ENCODE measurements around the gene MPG.
"Not testable (repeated sequence)": the region's sequence is repeated elsewhere in the genome, so short reads cannot be mapped to it uniquely, and the experiment has no call there.

Gene MPG

DNA sequence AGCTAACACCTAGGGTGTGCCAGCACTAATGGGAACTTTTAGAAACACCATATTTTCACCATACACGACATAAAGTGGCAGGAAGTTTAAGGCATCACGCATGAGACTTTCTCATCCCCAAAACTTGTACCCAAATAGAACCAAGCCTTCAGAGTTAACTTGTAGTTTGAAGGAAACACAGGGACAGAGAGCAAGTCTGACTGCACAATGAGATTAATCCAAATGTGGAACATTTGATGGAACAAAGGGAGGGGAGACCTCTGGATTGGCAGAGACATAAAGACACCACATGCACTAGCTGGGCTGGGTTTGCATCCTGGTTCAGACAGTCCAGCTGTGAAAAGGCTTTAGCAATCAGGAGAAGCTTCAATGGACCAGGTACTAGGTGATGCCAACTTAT lies 36.3 kb downstream of the MPG start:
- DNase-seq (ENCODE audit: low read depth), result no peak

DNA sequence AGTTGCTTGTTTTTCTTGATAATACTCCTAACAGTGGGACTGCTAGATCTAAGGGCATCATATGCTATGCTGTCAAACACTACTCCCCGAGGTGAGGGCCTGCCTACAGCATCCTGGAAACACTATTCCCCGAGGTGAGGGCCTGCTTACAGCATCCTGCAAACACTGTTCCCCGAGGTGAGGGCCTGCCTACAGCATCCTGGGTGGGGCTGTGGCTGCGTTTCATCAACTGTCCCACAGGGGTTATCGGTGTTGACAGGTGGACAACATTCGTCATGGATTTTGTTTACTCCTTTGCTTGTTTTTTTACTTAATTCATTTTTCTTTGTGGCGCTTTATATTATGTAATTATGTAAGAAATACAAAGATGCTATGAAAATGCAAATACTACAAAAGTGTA lies 38.0 kb downstream of the MPG start:
- no peak for DNase-seq (ENCODE audit: low read depth)

DNA sequence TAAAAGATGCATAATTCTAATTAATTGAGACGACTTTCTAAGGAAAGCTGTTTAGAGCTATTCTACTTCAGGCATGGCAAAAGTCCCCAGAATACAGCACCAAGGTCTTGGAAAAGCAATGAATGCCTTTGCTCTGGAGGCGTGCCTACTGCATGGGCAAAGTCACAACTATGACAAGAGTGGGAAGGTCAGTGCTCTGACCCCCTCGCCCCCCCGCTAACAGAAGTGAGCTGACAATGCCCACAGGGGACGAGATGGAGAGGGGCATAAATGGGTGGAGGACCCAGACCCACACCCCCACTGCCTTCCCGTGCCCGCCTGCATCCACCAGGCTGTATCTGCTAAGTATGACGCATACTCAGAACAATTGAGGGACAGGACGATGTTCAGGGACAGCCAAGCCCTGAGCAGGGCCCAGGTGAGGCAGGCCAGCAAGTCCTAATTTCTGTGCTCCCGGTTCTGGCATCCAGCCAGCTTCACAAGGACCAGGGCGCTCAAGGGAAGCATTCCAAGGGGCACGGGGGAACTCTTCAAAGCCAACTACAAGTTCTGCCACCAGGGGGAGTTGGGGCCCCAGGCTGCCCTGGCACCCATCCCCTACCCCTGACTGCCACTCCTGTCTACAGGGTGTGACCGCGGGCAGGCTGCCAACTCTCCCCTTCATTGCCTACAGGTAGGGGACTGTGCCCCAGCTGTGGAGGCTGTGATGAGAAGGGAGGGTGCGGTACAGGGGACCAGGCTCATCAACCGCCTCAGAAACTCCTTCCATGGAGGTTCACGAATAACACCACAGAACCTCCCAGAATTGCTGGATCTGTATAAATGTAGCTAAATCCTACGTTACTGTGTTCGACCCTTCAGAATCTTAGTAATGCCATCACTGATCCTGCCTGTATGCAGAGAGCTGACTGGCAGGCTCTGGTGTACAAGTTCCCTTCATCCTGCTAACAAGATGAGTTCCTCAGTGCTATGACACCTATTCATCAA lies 39.6 kb downstream of the MPG start:
- DNase-seq (ENCODE audit: low read depth), result no peak

DNA sequence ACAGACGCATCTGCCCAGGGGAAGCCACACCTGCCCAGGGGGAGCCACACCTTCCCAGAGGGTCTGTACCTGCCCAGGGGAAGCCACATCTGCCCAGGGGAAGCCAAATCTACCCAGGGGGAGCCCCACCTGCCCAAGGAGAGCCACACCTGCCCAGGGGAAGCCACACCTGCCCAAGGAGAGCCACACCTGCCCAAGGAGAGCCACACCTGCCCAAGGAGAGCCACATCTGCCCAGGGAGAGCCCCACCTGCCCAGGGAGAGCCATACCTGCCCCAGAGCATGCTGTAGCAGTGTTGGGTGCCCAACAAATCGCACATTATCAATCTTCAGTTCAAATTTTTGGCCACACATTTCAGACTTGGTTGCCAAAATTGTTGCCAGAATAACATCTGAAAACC lies 40.8 kb downstream of the MPG start:
- DNase-seq (ENCODE audit: low read depth), result no peak

DNA sequence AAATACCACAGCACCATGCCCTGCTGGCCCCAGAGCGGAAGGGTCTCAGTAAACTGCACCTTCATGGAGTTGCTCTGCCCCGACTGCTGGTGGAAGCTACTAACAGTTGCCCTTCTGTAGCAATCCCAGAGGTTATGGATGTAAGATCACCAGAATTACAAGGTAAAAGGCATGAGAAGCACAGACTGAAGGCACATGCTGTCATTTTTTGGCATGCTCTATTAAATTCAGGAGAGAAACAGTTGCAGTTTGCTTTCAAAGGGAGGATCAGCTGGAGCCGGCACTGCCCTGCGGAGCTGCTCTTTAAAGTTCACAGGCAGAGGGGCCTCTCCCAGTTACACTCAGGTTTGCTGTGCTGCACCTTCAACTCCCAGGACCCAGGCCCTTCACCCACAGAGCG lies 41.3 kb downstream of the MPG start:
- no peak for DNase-seq (ENCODE audit: low read depth)

DNA sequence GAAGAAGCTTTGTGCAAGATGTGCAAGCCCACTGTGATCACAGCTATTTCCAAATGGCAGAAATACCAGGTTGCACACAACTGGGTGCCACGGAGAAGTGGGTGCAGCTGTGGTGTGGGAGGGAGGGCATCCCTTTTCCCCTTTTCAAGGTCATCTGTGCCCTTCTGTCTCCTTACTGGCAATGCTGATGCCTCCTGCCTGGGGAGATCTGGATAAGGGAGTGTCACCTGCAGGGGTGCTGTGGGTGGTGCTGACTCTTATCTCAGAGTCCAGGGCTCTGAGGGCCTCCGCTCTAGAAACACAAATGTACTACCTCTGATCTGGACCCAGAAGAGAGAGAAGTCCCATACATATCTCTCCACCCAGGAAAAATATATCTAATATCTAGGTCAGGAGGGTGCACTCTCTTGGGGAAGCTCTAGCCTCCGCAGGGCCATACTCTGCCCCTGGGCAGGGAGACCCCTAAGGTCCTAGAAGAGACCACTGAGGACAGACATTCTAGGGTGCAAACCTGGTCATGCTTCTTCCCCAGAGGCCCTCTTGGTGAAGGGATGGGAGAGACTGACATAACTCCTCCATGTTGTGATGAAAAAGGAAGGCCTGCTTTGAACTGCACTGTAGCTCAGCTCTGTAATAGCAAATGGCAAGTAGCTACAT lies 41.9 kb downstream of the MPG start:
- DNase-seq (ENCODE audit: low read depth), result no peak

DNA sequence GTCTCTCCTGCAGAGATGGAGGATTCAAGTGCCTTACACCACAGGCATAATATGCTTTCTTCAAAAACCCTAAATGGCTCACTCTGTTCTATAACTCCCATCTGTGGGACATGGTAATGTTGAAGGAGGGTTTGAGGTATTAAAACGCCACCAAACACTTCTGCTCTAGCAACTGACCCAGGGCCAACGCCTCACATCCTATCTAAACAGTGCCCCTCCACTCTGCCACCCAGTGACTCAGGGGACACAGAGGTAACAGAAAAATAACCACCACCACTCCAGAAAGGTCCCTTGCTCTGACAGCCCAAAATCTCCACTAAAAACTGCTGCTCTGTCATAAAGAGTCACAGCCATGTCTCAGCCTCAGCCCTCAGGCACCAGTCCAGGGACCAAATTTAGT lies 42.7 kb downstream of the MPG start:
- DNase-seq (ENCODE audit: low read depth), result no peak

DNA sequence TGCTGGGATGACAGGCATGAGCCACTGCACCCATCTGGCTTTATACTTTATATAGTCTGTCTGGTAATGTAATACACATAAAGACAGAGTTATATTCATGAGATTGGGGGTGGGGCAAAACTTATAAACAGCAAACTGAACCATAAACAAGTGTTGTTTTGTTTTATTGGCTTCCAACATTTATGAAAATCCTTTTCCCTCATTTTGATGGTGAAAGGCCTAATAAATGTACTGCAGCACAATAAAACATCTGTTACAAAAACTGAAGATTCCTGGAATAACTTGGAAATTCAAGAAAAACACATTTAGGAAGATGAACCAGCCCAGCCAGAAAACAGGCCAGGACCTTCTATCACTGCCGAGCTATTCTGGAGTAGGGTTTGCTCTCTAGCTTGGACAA lies 44.3 kb downstream of the MPG start:
- no peak for DNase-seq (ENCODE audit: low read depth)

DNA sequence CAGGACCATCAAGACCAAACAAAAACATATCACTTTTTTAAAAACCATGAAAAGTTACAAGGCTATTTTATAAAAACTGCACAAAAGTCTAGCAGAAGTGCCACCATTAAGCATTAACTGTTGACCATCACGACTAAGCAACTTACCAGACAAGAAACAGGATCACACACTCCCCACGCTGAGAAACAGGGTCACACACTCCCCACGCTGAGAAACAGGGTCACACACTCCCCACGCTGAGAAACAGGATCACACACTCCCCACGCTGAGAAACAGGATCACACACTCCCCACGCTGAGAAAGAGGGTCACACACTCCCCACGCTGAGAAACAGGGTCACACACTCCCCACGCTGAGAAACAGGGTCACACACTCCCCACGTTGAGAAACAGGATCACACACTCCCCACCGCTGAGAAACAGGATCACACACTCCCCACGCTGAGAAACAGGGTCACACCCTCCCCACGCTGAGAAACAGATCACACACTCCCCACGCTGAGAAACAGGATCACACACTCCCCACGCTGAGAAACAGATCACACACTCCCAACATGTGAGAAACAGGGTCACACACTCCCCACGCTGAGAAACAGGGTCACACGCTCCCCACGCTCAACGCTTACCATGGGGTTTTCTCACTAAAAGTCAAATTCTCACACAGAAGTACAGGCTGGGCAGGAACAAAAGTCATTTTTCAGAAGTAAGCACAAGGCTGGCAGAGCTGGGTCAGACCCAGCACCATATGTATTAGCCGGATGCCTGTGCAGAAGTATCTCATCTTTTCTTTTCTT lies 45.7 kb downstream of the MPG start:
- not testable (repeated sequence) for DNase-seq (ENCODE audit: low read depth)

DNA sequence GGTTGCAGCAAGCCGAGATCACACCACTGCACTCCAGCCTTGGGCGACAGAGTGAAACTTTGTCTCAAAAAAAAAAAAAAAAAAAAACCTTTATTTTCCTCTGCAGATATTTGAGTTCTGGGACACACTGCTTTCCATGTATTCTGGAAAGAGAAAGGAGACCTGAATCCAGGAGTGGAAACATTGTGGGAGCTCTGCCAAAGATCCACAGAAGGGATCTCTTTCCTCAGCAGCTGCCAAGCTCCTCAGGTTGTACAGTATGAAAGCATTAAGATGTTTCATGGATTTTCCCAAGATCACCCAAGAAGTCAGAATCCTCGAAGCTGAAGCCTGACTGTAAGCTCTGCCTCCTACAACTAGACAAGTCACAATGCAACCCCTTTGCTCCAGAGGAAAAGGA lies 47.0 kb downstream of the MPG start:
- no peak for DNase-seq (ENCODE audit: low read depth)

DNA sequence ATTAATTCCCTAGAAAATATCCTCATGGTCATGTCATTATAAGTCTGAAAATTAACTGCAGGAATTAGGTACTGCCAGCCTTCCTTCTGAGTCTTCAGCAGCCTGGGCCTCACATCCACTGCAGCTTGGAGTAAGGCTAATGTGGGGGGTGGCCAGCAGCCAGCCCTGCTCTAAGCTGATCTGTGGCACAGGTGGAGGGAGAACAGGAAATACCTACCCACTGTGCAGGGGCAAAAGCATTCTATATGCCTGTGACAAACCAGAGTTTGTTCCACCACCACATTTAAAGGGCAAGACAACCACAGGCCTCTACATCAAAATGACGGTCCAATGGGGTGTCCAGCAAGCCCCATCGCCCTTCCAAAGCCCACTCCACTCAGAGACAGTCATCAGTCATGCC lies 51.0 kb downstream of the MPG start:
- DNase-seq (ENCODE audit: low read depth), result no peak

DNA sequence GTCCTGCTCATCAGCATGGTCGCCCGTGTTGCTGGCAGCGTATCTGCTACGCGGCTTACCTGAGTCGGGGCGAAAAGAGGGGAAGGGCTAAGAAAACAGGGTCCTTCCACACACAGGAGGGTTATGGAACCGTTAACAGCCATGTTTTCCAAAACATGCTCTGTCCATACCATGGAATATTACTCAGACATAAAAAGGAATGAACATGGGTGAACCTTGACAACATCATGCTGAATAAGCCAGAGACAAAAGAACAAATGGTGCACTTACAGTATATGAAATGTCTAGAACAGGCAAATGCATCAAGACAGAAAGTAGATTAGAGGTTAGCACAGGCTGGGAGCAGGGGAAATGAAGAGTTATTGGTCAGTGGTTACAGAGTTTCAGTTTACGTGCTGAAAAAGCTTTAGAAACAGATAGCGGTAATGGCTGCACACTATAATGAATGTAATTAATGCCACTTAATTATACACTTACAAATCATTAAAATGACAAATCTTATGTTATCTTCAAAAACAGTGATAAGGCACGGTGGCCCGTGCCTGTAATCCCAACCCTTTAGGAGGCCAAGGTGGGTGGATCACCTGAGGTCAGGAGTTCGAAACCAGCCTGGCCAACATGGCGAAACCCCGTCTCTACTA lies 52.6 kb downstream of the MPG start:
- no peak for DNase-seq (ENCODE audit: low read depth)

DNA sequence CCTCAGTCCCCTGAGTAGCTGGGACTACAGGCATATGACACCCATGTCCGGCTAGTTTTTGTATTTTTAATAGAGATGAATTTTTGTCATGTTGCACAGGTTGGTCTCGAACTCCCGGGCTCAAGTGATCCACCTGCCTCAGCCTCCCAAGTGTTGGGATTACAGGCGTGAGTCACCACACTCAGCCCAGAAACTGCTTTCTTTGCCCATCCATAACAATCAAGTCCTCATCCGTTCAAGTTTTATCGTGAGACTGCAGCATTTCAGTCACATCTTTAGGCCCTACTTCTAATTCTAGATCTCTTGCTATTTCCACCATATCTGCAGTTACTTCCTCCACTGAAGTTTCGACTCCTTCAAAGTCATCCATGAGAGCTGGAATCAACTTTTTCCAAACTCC lies 54.1 kb downstream of the MPG start:
- DNase-seq (ENCODE audit: low read depth), result no peak

DNA sequence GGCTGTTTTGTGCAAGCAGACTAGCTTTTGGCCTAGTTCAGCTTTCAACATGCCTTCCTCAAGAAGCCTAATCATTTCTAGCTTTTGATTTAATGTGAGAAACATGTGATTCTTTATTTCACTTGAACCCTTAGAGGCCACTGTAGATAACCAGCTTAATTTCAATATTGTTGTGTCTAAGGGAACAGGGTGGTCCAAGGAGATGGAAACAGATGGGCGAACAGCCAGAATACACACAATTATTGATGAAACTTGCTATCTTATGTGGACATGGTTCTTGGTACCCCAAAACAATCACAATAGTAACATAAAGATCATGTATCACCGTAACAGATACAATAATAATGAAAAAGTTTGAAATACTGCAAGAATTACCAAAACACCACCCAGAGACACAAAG lies 55.7 kb downstream of the MPG start:
- DNase-seq (ENCODE audit: low read depth), result no peak

Measured in non-pigmented ciliary epithelial cell (primary cell).